GM06990 (cell line): ENCODE data around the gene SLC25A30.
"Not testable (repeated sequence)": the region's sequence is repeated elsewhere in the genome, so short reads cannot be mapped to it uniquely, and the experiment has no call there.

Experiments
- DNase-seq: peaks from one replicate; pipeline ENCODE4 v3.0.0-alpha.2; 2011; ENCODE audit not compliant: insufficient read length; ENCODE audit errors: extremely low read depth
- H3K27me3 ChIP-seq: replicated peaks from 2 replicates; pipeline ENCODE4 v1.6.0; 2011; ENCODE audit warnings: low read length; ENCODE audit not compliant: control insufficient read depth, insufficient read depth
- H3K36me3 ChIP-seq: 2 replicates; pipeline ENCODE4 v1.5.1; 2011; ENCODE audit warnings: low read length; ENCODE audit not compliant: control insufficient read depth, insufficient read depth
- H3K4me3 ChIP-seq: replicated peaks from 2 replicates; pipeline ENCODE4 v1.5.1; 2011; ENCODE audit warnings: low read depth, mild to moderate bottlenecking, control low read depth, low read length
- TF ChIP-seq, protein P1 (sequence below): IDR thresholded peaks from 2 replicates; pipeline ENCODE4 v1.5.1; 2011; ENCODE audit warnings: low read length, control low read depth, mild to moderate bottlenecking, inconsistent platforms; ENCODE audit not compliant: insufficient read depth, poor library complexity, severe bottlenecking

The SLC25A30 gene

GRCh38 chr13:45436332-45436731 is 18.2 kb upstream of the SLC25A30 start:
- TF ChIP-seq, protein P1, sequence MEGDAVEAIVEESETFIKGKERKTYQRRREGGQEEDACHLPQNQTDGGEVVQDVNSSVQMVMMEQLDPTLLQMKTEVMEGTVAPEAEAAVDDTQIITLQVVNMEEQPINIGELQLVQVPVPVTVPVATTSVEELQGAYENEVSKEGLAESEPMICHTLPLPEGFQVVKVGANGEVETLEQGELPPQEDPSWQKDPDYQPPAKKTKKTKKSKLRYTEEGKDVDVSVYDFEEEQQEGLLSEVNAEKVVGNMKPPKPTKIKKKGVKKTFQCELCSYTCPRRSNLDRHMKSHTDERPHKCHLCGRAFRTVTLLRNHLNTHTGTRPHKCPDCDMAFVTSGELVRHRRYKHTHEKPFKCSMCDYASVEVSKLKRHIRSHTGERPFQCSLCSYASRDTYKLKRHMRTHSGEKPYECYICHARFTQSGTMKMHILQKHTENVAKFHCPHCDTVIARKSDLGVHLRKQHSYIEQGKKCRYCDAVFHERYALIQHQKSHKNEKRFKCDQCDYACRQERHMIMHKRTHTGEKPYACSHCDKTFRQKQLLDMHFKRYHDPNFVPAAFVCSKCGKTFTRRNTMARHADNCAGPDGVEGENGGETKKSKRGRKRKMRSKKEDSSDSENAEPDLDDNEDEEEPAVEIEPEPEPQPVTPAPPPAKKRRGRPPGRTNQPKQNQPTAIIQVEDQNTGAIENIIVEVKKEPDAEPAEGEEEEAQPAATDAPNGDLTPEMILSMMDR: no peak
- Histone ChIP-seq H3K4me3 (no peak overlapping the region), H3K36me3 (no peaks in the 10 kb centered on the region), H3K27me3 (no peaks in the 10 kb centered on the region)
- no peak for DNase-seq

GRCh38 chr13:45434556-45435371 is 16.6 kb upstream of the SLC25A30 start:
- H3K36me3 ChIP-seq: no peaks in the 10 kb centered on the region
- no peak for DNase-seq
- H3K4me3 ChIP-seq: no peak overlapping the region
- no peaks in the 10 kb centered on the region for H3K27me3 ChIP-seq
- TF ChIP-seq, protein P1: no peak

- DNase-seq: no peak
- Histone ChIP-seq H3K27me3 (no peaks in the 10 kb centered on the region), H3K4me3 (no peak overlapping the region), H3K36me3 (no peaks in the 10 kb centered on the region)
- TF ChIP-seq, protein P1: no peak
These were observed 15.2 kb upstream of the SLC25A30 start for GRCh38 chr13:45433381-45433790.

DNA sequence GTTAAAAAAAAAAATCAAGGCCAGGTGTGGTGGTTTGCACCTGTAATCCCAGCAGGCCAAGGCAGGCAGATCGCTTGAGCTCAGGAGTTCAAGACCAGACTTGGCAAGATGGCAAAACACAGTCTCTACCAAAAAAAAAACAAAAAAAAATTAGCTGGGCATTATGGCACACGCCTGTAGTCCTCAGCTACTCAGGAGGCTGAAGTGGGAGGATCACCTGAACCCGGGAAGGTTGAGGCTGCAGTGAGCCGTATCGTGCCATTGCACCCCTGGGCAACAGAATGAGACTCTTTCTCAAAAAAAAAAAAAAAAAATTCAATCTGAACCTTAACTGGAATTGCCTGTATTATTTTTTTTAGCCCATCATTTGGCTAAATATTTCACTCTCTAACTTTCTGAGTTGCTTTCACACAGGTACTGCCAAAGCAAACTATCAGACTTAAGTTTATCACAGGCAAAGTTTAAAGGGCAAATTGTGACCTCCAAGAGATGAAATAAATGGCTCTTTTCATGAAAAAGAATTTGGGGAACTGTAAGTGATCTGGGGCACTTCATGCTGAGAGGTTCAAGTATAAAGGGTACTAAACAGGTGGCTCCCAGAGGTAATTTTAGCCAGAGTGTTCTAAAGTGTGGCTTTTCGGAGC is 14.7 kb upstream of the SLC25A30 start:
- TF ChIP-seq, protein P1: no peak
- no peak for DNase-seq
- no peak overlapping the region for H3K4me3 ChIP-seq
- H3K36me3 ChIP-seq: no peaks in the 10 kb centered on the region
- no peaks in the 10 kb centered on the region for H3K27me3 ChIP-seq

- not testable (repeated sequence) for DNase-seq, H3K27me3 ChIP-seq, H3K36me3 ChIP-seq, H3K4me3 ChIP-seq
These were observed 8.1 kb upstream of the SLC25A30 start for GRCh38 chr13:45426056-45426841.
